ENCODE results near the gene KIF16B.

DNA sequence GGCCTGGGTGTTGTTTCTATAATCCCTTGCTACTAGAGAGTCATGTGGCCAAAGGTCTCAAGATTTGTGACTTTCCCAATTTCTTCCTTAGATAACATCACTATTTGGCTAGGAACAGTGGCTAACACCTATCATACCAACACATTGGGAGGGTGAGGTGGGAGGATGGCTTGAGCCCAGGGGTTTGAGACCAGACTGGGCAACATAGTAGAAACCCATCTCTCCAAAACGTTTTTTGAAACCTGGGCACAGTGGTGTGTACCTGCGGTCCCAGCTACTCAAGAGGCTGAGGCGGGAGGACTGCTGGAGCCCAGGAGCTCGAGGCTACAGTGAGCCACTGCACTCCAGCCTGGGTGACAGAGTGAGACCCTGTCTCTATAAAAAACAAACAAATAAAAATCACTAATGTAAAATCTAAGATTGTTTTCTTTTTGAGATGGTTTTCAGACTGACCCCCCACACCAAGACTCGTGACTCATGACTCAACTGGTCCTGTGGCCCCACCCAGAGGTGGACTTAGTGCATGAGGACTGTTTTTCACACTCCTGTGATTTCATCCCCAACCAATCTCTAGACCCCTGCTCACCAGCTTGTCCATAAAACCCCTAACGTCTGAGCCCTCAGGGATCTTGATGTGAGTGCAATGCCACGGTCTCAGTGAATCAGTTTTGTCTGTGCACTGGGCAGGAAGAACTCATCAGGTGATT, 48.3 kb upstream of the KIF16B start:
- TF ChIP-seq, protein P1, sequence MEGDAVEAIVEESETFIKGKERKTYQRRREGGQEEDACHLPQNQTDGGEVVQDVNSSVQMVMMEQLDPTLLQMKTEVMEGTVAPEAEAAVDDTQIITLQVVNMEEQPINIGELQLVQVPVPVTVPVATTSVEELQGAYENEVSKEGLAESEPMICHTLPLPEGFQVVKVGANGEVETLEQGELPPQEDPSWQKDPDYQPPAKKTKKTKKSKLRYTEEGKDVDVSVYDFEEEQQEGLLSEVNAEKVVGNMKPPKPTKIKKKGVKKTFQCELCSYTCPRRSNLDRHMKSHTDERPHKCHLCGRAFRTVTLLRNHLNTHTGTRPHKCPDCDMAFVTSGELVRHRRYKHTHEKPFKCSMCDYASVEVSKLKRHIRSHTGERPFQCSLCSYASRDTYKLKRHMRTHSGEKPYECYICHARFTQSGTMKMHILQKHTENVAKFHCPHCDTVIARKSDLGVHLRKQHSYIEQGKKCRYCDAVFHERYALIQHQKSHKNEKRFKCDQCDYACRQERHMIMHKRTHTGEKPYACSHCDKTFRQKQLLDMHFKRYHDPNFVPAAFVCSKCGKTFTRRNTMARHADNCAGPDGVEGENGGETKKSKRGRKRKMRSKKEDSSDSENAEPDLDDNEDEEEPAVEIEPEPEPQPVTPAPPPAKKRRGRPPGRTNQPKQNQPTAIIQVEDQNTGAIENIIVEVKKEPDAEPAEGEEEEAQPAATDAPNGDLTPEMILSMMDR (tag by site-specific recombination; IDR thresholded peaks at IDR 0.05) = no peak
- no peak for TF ChIP-seq ZNF274 (IDR thresholded peaks at IDR 0.05; ENCODE audit: low read length)
- TF ChIP-seq ZNF274 (tag by site-specific recombination; IDR thresholded peaks at IDR 0.05; ENCODE audit: borderline replicate concordance) = no peak
- TF ChIP-seq, protein P2, sequence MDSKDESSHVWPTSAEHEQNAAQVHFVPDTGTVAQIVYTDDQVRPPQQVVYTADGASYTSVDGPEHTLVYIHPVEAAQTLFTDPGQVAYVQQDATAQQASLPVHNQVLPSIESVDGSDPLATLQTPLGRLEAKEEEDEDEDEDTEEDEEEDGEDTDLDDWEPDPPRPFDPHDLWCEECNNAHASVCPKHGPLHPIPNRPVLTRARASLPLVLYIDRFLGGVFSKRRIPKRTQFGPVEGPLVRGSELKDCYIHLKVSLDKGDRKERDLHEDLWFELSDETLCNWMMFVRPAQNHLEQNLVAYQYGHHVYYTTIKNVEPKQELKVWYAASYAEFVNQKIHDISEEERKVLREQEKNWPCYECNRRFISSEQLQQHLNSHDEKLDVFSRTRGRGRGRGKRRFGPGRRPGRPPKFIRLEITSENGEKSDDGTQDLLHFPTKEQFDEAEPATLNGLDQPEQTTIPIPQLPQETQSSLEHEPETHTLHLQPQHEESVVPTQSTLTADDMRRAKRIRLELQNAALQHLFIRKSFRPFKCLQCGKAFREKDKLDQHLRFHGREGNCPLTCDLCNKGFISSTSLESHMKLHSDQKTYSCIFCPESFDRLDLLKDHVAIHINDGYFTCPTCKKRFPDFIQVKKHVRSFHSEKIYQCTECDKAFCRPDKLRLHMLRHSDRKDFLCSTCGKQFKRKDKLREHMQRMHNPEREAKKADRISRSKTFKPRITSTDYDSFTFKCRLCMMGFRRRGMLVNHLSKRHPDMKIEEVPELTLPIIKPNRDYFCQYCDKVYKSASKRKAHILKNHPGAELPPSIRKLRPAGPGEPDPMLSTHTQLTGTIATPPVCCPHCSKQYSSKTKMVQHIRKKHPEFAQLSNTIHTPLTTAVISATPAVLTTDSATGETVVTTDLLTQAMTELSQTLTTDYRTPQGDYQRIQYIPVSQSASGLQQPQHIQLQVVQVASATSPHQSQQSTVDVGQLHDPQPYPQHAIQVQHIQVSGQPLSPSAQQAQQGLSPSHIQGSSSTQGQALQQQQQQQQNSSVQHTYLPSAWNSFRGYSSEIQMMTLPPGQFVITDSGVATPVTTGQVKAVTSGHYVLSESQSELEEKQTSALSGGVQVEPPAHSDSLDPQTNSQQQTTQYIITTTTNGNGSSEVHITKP (tag by site-specific recombination; IDR thresholded peaks at IDR 0.05) = no peak
- TF ChIP-seq ZNF600 (tag by site-specific recombination; IDR thresholded peaks at IDR 0.05) = no peak
- no peak for TF ChIP-seq ZNF324 (tag by site-specific recombination; IDR thresholded peaks at IDR 0.05)
- TF ChIP-seq ZNF701 (tag by site-specific recombination; IDR thresholded peaks at IDR 0.05) = no peak
- no peak for TF ChIP-seq MYNN (tag by site-specific recombination; IDR thresholded peaks at IDR 0.05; ENCODE audit: borderline replicate concordance)

Data from HEK293 (cell line).